Right lobe of liver (tissue), 4 donors: ENCODE data around the gene CFAP119.

Experiments used
- POLR2A ChIP-seq: fragments of 450-650 bp; IDR thresholded peaks from one replicate; pipeline ENCODE4 v1.6.1; 2017; ENCODE audit warnings: antibody characterized with exemption, mild to moderate bottlenecking
- TF ChIP-seq, protein P1 (sequence below), 4 donors: fragments of 200-600 bp in 3 of 4; fragments of 450-650 bp in 1 of 4; IDR thresholded peaks; one replicate each; pipeline versions ENCODE4 v1.5.1 to v1.8.0; 2016 to 2022; ENCODE audit warnings: antibody characterized with exemption in 4 of 4, mild to moderate bottlenecking in 2 of 4
- donor health status: DM: no; HTN: no; CAD: no.
- donor health status: DM: no; HTN: no; CAD: no.
- donor health status: DM: no; HTN: yes; CAD: no.

DNA sequence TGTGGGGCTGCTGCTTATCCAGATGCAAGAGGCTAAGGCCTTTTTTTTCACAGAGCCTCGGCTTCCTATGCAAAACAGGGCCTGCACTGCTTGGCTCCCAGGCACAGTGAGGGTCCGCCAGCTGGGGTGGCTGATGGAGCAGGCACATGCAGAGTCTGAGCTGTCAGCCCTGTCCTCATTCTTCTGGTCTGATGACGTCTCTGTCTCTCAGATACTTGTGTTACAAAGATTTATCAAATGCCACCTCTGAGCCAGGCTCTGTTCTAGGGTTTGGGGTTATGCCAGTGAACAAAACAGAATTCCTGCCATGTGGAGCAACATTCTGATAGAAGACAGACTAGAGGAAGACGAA lies 5.0 kb upstream of the CFAP119 start:
- TF ChIP-seq, protein P1, sequence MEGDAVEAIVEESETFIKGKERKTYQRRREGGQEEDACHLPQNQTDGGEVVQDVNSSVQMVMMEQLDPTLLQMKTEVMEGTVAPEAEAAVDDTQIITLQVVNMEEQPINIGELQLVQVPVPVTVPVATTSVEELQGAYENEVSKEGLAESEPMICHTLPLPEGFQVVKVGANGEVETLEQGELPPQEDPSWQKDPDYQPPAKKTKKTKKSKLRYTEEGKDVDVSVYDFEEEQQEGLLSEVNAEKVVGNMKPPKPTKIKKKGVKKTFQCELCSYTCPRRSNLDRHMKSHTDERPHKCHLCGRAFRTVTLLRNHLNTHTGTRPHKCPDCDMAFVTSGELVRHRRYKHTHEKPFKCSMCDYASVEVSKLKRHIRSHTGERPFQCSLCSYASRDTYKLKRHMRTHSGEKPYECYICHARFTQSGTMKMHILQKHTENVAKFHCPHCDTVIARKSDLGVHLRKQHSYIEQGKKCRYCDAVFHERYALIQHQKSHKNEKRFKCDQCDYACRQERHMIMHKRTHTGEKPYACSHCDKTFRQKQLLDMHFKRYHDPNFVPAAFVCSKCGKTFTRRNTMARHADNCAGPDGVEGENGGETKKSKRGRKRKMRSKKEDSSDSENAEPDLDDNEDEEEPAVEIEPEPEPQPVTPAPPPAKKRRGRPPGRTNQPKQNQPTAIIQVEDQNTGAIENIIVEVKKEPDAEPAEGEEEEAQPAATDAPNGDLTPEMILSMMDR (IDR thresholded peaks at IDR 0.05) = no peak
- no peak for TF ChIP-seq POLR2A
